AG09319 (cell line): Measurements from ENCODE around the gene EMC8.

Source experiments
- DNase-seq: peaks from one replicate; pipeline ENCODE4 v3.0.0-alpha.2; 2010; ENCODE audit warnings: low read depth; ENCODE audit errors: extremely low read depth
- CTCF ChIP-seq: IDR thresholded peaks from 2 replicates; pipeline ENCODE4 v1.5.1; 2011; ENCODE audit warnings: low read depth, mild to moderate bottlenecking, inconsistent platforms, low read length, moderate library complexity

The EMC8 gene

GRCh38 chr16:85803570-85803969 lies 4.2 kb upstream of the EMC8 start:
- DNase-seq: no peak
- no peak for TF ChIP-seq CTCF

- DNase-seq: no peak
These were observed 951 bp upstream of the EMC8 start for GRCh38 chr16:85800321-85800669.

GRCh38 chr16:85798901-85799496 lies 345 bp downstream of the EMC8 start:
- no peak for TF ChIP-seq CTCF
- no peak for DNase-seq

More at GRCh38 chr16:85800321-85800669, 951 bp upstream of the EMC8 start:
- no peak for TF ChIP-seq CTCF

- no peak for TF ChIP-seq CTCF
- no peak for DNase-seq
These were observed 1.0 kb downstream of the EMC8 start for GRCh38 chr16:85798283-85798776.

- no peak for DNase-seq
- no peak for TF ChIP-seq CTCF
These were observed 2.7 kb downstream of the EMC8 start for GRCh38 chr16:85796599-85796998.

- no peak for TF ChIP-seq CTCF
These were observed 3.2 kb downstream of the EMC8 start for GRCh38 chr16:85796152-85796551.

GRCh38 chr16:85794696-85795095 lies 4.6 kb downstream of the EMC8 start:
- DNase-seq: no peak
- TF ChIP-seq CTCF: no peak

More at GRCh38 chr16:85796152-85796551, 3.2 kb downstream of the EMC8 start:
- no peak for DNase-seq
